Uterus (tissue), 4 donors: Measurements from ENCODE around the gene MATCAP1. TPM values are rescaled to one million over a fixed set of nuclear protein-coding genes. Genes with fewer than 3 reads are reported as not detected.

Source experiments
- DNase-seq, 2 donors: peaks; one replicate each; pipeline ENCODE4 v3.0.0-alpha.2; 2019 to 2020
- H3K27ac ChIP-seq, 2 donors: fragments of 200-600 bp; sonication (generic); 1 replicate in 1 of 2; 2 replicates in 1 of 2; pipeline ENCODE4 v1.5.1; 2016 to 2018
- H3K27me3 ChIP-seq, 2 donors: fragments of 200-600 bp; sonication (generic); one replicate each; pipeline ENCODE4 v1.5.1; 2018 to 2019; ENCODE audit warnings: control low read depth in 1 of 2
- H3K36me3 ChIP-seq, 2 donors: fragments of 200-600 bp; sonication (generic); one replicate each; pipeline ENCODE4 v1.5.1; 2019; ENCODE audit warnings: control low read depth in 1 of 2
- H3K4me1 ChIP-seq, 2 donors: fragments of 200-600 bp; sonication (generic); one replicate each; pipeline ENCODE4 v1.5.1; 2018 to 2019; ENCODE audit warnings: control low read depth in 1 of 2
- H3K4me3 ChIP-seq, 2 donors: fragments of 200-600 bp; sonication (generic); 1 replicate in 1 of 2; 2 replicates in 1 of 2; pipeline ENCODE4 v1.5.1; 2018 to 2019; ENCODE audit warnings: mild to moderate bottlenecking in 1 of 2
- H3K9me3 ChIP-seq, 2 donors: fragments of 200-600 bp; sonication (generic); one replicate each; pipeline ENCODE4 v1.5.1; 2019; ENCODE audit warnings: control low read depth in 1 of 2
- CTCF ChIP-seq, 4 experiments: fragments of 200-600 bp in 2 of 4; fragments of 450-650 bp in 2 of 4; sonication (generic) in 2 of 4; IDR thresholded peaks; one replicate each; pipeline ENCODE4 v1.5.1; 2016 to 2019; ENCODE audit warnings: antibody characterized with exemption in 4 of 4, mild to moderate bottlenecking in 2 of 4, moderate library complexity in 1 of 4
- POLR2A ChIP-seq, 2 donors: fragments of 450-650 bp; IDR thresholded peaks; one replicate each; pipeline ENCODE4 v1.6.1; 2016; ENCODE audit warnings: antibody characterized with exemption in 2 of 2, mild to moderate bottlenecking in 1 of 2, moderate library complexity in 1 of 2
- intact Hi-C: fragments of 100-400 bp; cut with DNase I; formaldehyde crosslinking; loops from one replicate; pipeline ENCODE4 v1.15.1; 2023; ENCODE audit warnings: low total_unique reads
- total RNA-seq, 4 donors: library from RNA; depleted of rRNA in 3 of 4; stranded (reverse); fragments of >200 nt in 3 of 4; gene quantifications; one replicate each; pipeline versions ENCODE4 v1.1.0 to v1.2.4, GENCODE V29; 2014 to 2023
- donor health status: DM: yes; HTN: yes; CAD: no.

Gene MATCAP1
- total RNA-seq, 4 donors from 2014 or later, result 10.9 to 35.4 (median 20.5) TPM

GRCh38 chr16:67163999-67164558 is 19.7 kb downstream of the MATCAP1 start:
- no peak for TF ChIP-seq POLR2A (IDR thresholded peaks at IDR 0.05)
- peaks cover 0 to 28% of the 10 kb centered on the region in 2 donors for H3K4me1 ChIP-seq
- no peaks in the 10 kb centered on the region for H3K9me3 ChIP-seq
- H3K27ac ChIP-seq, result peak overlapping the region; percentile 1 to 48
- H3K36me3 ChIP-seq, result no peaks in the 10 kb centered on the region
- DNase-seq, result no peak
- intact Hi-C loops, result no loop called here
- H3K4me3 ChIP-seq, result peak overlapping the region; percentile 28 to 32
- no peaks in the 10 kb centered on the region for H3K27me3 ChIP-seq

DNA sequence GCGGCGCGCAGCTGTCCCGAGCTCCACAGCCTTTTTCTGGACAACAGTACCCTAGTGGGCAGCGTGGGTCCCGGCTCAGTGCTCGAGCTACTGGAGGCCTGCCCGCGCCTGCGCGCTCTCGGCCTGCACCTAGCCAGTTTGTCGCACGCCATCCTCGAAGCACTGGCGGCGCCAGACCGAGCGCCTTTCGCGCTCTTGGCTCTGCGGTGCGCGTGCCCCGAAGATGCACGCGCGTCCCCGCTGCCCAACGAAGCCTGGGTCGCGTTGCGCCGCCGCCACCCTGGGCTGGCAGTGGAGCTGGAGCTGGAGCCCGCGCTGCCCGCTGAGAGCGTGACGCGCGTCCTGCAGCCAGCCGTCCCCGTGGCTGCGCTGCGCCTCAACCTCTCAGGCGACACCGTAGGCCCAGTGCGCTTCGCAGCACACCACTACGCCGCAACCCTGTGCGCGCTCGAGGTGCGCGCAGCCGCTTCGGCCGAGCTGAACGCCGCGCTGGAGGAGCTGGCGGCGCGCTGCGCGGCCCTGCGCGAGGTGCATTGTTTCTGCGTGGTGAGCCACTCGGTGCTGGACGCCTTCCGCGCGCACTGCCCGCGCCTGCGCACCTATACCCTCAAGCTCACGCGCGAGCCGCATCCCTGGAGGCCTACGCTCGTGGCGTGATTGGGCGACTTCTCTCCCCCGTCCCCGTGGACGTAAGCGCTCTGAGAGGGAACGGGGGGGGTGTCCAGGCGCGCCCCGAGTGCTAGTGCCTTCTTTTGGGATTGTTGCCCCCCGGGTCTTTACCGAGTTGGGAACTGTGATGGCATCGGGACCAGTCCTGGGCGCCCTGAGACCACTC is 20.4 kb downstream of the MATCAP1 start:
- Histone ChIP-seq H3K4me3 (peak overlapping the region; percentile 28 to 32), H3K27me3 (no peaks in the 10 kb centered on the region), H3K27ac (peak overlapping the region; percentile 1 to 48), H3K4me1 (peaks cover 0 to 32% of the 10 kb centered on the region in 2 donors), H3K36me3 (no peaks in the 10 kb centered on the region), H3K9me3 (no peaks in the 10 kb centered on the region)
- no peak for TF ChIP-seq CTCF (IDR thresholded peaks at IDR 0.05)
- peak in 1 of 2 donors; percentile 39 for TF ChIP-seq POLR2A (IDR thresholded peaks at IDR 0.05)
- DNase-seq, result no peak
- intact Hi-C loops, result no loop called here

DNA sequence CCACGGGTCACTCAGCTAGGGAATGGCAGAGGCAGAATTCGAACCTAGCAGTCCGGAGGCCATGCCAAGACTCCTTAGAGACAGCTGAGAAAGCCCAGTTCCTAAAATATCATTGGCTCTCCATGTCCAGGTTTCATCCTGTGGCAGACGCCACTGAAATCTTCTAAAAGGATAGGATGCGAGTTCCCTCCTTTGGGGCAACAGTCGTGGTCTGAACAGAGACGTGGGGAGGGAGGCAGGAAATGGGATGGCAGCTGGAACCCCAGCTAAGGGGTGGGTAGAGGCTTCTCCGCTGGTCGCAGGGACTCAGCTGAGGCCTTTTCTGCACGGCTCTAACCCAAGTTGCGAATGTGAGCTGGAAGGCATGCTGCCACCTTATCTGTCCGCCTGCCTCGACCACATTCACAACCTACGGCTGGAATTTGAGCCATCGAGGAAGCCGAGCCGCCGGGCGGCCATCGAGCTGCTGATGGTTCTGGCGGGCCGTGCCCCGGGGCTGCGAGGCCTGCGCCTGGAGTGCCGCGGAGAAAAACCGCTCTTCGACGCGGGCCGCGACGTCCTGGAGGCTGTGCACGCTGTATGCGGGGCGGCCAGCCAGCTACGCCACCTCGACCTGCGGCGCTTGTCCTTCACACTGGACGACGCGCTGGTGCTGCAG is 21.1 kb downstream of the MATCAP1 start:
- no peaks in the 10 kb centered on the region for H3K27me3 ChIP-seq
- H3K27ac ChIP-seq, result no peak overlapping the region
- H3K4me1 ChIP-seq, result peaks cover 0 to 32% of the 10 kb centered on the region in 2 donors
- intact Hi-C loops, result no loop called here
- no peaks in the 10 kb centered on the region for H3K36me3 ChIP-seq
- no peak overlapping the region for H3K4me3 ChIP-seq
- no peak for DNase-seq
- no peaks in the 10 kb centered on the region for H3K9me3 ChIP-seq
- TF ChIP-seq POLR2A (IDR thresholded peaks at IDR 0.05), result no peak
- no peak for TF ChIP-seq CTCF (IDR thresholded peaks at IDR 0.05)

DNA sequence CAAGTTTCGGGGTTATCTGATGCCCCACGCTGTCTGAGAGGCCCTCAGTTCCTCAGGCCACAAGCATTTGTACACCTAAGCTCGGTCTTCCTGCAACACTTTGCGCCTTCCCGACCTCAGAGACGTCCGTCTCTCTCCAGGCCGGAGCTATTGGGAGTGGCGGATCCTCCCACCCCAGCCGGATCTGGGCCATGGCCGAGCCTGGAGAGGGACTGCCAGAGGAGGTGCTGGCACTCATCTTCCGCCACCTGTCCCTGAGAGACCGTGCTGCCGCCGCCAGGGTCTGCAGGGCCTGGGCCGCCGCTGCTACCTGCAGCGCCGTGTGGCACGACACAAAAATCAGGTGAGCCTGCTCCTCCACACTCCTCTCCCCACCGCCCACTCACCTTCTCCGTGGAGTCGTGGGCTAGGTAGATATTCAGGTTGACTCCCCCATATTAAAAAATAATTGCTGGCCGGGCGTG is 22.1 kb downstream of the MATCAP1 start:
- H3K36me3 ChIP-seq, result no peaks in the 10 kb centered on the region
- no peak overlapping the region for H3K4me3 ChIP-seq
- H3K27me3 ChIP-seq, result no peaks in the 10 kb centered on the region
- no peaks in the 10 kb centered on the region for H3K9me3 ChIP-seq
- H3K27ac ChIP-seq, result no peak overlapping the region
- peaks cover 0 to 32% of the 10 kb centered on the region in 2 donors for H3K4me1 ChIP-seq
- DNase-seq, result no peak
- intact Hi-C loops, result no loop called here
- TF ChIP-seq CTCF (IDR thresholded peaks at IDR 0.05) (no peak), POLR2A (IDR thresholded peaks at IDR 0.05) (no peak)

- Histone ChIP-seq H3K9me3 (no peaks in the 10 kb centered on the region), H3K27me3 (no peaks in the 10 kb centered on the region), H3K27ac (peak overlapping the region; percentile 70 to 80), H3K4me3 (peak overlapping the region; percentile 75 to 90), H3K36me3 (no peaks in the 10 kb centered on the region), H3K4me1 (peaks cover 0 to 32% of the 10 kb centered on the region in 2 donors)
- no peak for DNase-seq
- TF ChIP-seq CTCF (IDR thresholded peaks at IDR 0.05), result no peak
- intact Hi-C loops, result loop anchor here (5.0 kb wide), 1 partner anchor 182 kb away; no protein-coding TSS in a partner anchor
Observed at GRCh38 chr16:67158637-67159600, 24.8 kb downstream of the MATCAP1 start.
